IPS-20b (cell line): ENCODE data around the gene CTAG2.

Experiments
- H3K27ac ChIP-seq: one replicate; pipeline ENCODE4 v1.5.1; 2013; ENCODE audit warnings: low read length
- H3K27me3 ChIP-seq: 2 replicates; pipeline ENCODE4 v1.6.1; 2013; ENCODE audit warnings: mild to moderate bottlenecking, low read length, inconsistent platforms; ENCODE audit not compliant: insufficient read depth
- H3K36me3 ChIP-seq: 2 replicates; pipeline ENCODE4 v1.6.1; 2013; ENCODE audit warnings: low read depth, mild to moderate bottlenecking, inconsistent platforms, low read length, moderate library complexity; ENCODE audit not compliant: insufficient read depth
- H3K4me1 ChIP-seq: 2 replicates; pipeline ENCODE4 v1.6.1; 2013; ENCODE audit warnings: mild to moderate bottlenecking, control low read depth, inconsistent platforms, low read length, moderate library complexity; ENCODE audit not compliant: insufficient read depth
- H3K4me3 ChIP-seq: 2 replicates; pipeline ENCODE4 v1.5.1; 2013; ENCODE audit warnings: mild to moderate bottlenecking, low read length, inconsistent platforms
- H3K9ac ChIP-seq: 2 replicates; pipeline ENCODE4 v1.6.1; 2013; ENCODE audit warnings: low read depth, mild to moderate bottlenecking, inconsistent platforms, low read length, moderate library complexity
- H3K9me3 ChIP-seq: 2 replicates; pipeline ENCODE4 v1.6.1; 2013; ENCODE audit warnings: mild to moderate bottlenecking, low read depth, low read length, inconsistent platforms; ENCODE audit not compliant: insufficient read depth

CTAG2 gene

GRCh38 chrX:154603438-154604430 is 49.6 kb downstream of the CTAG2 start:
- H3K9ac ChIP-seq, result no peak overlapping the region
- no peaks in the 10 kb centered on the region for H3K4me1 ChIP-seq
- no peak overlapping the region for H3K27ac ChIP-seq
- H3K27me3 ChIP-seq, result no peaks in the 10 kb centered on the region
- H3K36me3 ChIP-seq, result no peaks in the 10 kb centered on the region
- H3K4me3 ChIP-seq, result no peak overlapping the region
- no peaks in the 10 kb centered on the region for H3K9me3 ChIP-seq

DNA sequence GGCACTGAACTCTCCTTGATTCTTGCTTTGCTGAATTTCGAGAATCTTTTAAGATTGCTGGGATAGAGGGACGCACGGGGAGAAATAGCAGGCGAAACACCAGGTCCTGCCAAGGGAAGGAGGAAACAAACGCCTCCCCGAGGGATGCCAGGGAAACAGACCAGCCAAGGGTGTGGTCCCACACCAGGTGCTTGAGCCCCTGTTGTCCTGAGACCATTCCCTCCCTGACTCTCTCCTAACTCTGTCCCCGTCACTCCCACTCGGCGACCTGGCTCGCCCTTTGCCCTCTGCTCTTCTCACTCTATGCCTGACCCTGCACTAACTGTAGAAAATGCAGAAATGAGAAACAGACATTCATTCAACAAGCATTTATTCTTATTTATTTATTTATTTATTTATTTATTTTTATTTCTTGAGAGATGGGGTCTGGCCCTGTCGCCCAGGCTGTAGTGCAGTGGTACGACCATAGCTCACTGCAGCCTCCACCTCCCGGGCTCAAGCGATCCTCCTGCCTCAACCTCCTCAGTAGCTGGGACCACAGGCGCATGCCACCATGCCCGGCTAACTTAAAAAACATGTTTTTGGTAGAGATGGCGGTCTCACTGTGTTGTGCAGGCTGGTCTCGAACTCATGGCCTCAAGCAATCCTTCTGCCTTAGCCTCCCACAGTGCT is 50.5 kb downstream of the CTAG2 start:
- no peaks in the 10 kb centered on the region for H3K4me1 ChIP-seq
- no peaks in the 10 kb centered on the region for H3K9me3 ChIP-seq
- H3K36me3 ChIP-seq, result no peaks in the 10 kb centered on the region
- no peaks in the 10 kb centered on the region for H3K27me3 ChIP-seq
- no peak overlapping the region for H3K9ac ChIP-seq
- no peak overlapping the region for H3K4me3 ChIP-seq
- no peak overlapping the region for H3K27ac ChIP-seq

- Histone ChIP-seq H3K4me3 (no peak overlapping the region), H3K9ac (no peak overlapping the region), H3K27me3 (no peaks in the 10 kb centered on the region), H3K27ac (no peak overlapping the region), H3K9me3 (no peaks in the 10 kb centered on the region), H3K4me1 (no peaks in the 10 kb centered on the region), H3K36me3 (no peaks in the 10 kb centered on the region)
These were observed 51.2 kb downstream of the CTAG2 start for GRCh38 chrX:154602226-154602625.
